Muscle of arm (tissue), 12 donors: ENCODE measurements around the gene ATOX1. TPM values are rescaled to one million over a fixed set of nuclear protein-coding genes. Genes with fewer than 3 reads are reported as not detected.
"Not testable (repeated sequence)": the region's sequence is repeated elsewhere in the genome, so short reads cannot be mapped to it uniquely, and the experiment has no call there.

ENCODE experiments used
- DNase-seq: peaks from one replicate; pipeline ENCODE4 v3.0.0-alpha.2; 2013
- polyA plus RNA-seq, 12 donors: library from polyadenylated mRNA; unstranded; fragments of 120-200 nt; gene quantifications; one replicate each; pipeline ENCODE4 v1.2.1, GENCODE V29; 2013; ENCODE audit not compliant: insufficient read length in 12 of 12

Gene ATOX1
- polyA plus RNA-seq, 12 donors, result 39.1 to 85.9 (median 48.4) TPM; not detected in 1

- no peak for DNase-seq
Observed at GRCh38 chr5:151738125-151738848, 20.1 kb downstream of the ATOX1 start.

GRCh38 chr5:151737431-151737830 is 21.0 kb downstream of the ATOX1 start:
- no peak for DNase-seq

- no peak for DNase-seq
Observed at GRCh38 chr5:151735646-151736045, 22.8 kb downstream of the ATOX1 start.

- DNase-seq, result no peak
Observed at GRCh38 chr5:151734064-151734408, 24.4 kb downstream of the ATOX1 start.

GRCh38 chr5:151733358-151734063 is 24.9 kb downstream of the ATOX1 start:
- no peak for DNase-seq

- no peak for DNase-seq
Observed at GRCh38 chr5:151730381-151730780, 28.1 kb downstream of the ATOX1 start.

- DNase-seq, result not testable (repeated sequence)
Observed at GRCh38 chr5:151729597-151729996, 28.8 kb downstream of the ATOX1 start.

GRCh38 chr5:151724360-151724759 is 34.1 kb downstream of the ATOX1 start:
- no peak for DNase-seq

- no peak for DNase-seq
Observed at GRCh38 chr5:151722546-151722945, 35.9 kb downstream of the ATOX1 start.

GRCh38 chr5:151721812-151722391 is 36.5 kb downstream of the ATOX1 start:
- no peak for DNase-seq

- no peak for DNase-seq
Observed at GRCh38 chr5:151721087-151721646, 37.3 kb downstream of the ATOX1 start.

- DNase-seq, result no peak
Observed at GRCh38 chr5:151720215-151720614, 38.2 kb downstream of the ATOX1 start.

GRCh38 chr5:151719228-151720000 is 39.0 kb downstream of the ATOX1 start:
- no peak for DNase-seq

GRCh38 chr5:151718646-151719045 is 39.8 kb downstream of the ATOX1 start:
- peak; percentile 75 for DNase-seq

- DNase-seq, result no peak
Observed at GRCh38 chr5:151718153-151718552, 40.3 kb downstream of the ATOX1 start.

GRCh38 chr5:151717416-151717815 is 41.0 kb downstream of the ATOX1 start:
- DNase-seq, result no peak

- no peak for DNase-seq
Observed at GRCh38 chr5:151709109-151709735, 49.2 kb downstream of the ATOX1 start.

GRCh38 chr5:151708126-151708525 is 50.3 kb downstream of the ATOX1 start:
- DNase-seq, result no peak

- DNase-seq, result no peak
Observed at GRCh38 chr5:151707567-151707966, 50.9 kb downstream of the ATOX1 start.

- no peak for DNase-seq
Observed at GRCh38 chr5:151706906-151707305, 51.5 kb downstream of the ATOX1 start.

- DNase-seq, result no peak
Observed at GRCh38 chr5:151703780-151704179, 54.7 kb downstream of the ATOX1 start.

- DNase-seq, result no peak
Observed at GRCh38 chr5:151703227-151703626, 55.2 kb downstream of the ATOX1 start.
